ENCODE measurements around the gene PDCD11. TPM values are rescaled to one million over a fixed set of nuclear protein-coding genes. Genes with fewer than 3 reads are reported as not detected.
A peak's percentile ranks its signal among the peaks of the same experiment; 100 is the strongest.
"Not testable (repeated sequence)": the region's sequence is repeated elsewhere in the genome, so short reads cannot be mapped to it uniquely, and the experiment has no call there.

Gene PDCD11
- total RNA-seq, 2 donors from 2014 or later, result 10.7 to 23.0 TPM

DNA sequence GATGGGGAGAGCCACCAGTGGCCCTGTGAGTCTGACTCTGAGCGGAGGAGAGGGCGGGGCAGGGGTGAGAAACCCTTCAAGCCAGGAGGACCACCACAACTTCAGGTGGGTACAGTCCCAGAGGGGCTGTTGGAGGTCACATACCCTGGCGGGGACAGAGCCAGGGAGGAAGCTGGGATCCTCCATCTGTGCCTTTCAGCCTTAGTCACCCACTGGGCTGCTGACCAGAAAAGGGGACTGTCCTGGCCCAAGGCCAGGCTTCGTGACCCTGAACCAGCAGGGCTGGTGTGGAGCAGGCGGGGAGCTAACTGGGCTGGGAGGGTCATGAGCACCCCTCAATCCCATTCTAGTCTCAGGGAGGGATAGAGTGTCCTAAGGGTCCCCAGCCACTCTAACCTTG is 84.1 kb downstream of the PDCD11 start:
- no peaks in the 10 kb centered on the region for H3K36me3 ChIP-seq
- no peak for ATAC-seq (ENCODE audit: insufficient number of reproducible peaks, low FRiP score, low read depth)
- DNase-seq (ENCODE audit: low spot score), result no peak

GRCh38 chr10:103481974-103482531 is 85.6 kb downstream of the PDCD11 start:
- no peak for DNase-seq (ENCODE audit: low spot score)
- Histone ChIP-seq H3K36me3 (no peaks in the 10 kb centered on the region), H3K4me1 (ENCODE audit: control insufficient read depth in 1 of 2, low read depth in 2 of 2) (no peaks in the 10 kb centered on the region), H3K27me3 (replicated peaks; ENCODE audit: insufficient read depth) (no peaks in the 10 kb centered on the region), H3K27ac (no peak overlapping the region), H3K4me3 (no peak overlapping the region), H3K9me3 (no peaks in the 10 kb centered on the region)
- TF ChIP-seq, protein P1, sequence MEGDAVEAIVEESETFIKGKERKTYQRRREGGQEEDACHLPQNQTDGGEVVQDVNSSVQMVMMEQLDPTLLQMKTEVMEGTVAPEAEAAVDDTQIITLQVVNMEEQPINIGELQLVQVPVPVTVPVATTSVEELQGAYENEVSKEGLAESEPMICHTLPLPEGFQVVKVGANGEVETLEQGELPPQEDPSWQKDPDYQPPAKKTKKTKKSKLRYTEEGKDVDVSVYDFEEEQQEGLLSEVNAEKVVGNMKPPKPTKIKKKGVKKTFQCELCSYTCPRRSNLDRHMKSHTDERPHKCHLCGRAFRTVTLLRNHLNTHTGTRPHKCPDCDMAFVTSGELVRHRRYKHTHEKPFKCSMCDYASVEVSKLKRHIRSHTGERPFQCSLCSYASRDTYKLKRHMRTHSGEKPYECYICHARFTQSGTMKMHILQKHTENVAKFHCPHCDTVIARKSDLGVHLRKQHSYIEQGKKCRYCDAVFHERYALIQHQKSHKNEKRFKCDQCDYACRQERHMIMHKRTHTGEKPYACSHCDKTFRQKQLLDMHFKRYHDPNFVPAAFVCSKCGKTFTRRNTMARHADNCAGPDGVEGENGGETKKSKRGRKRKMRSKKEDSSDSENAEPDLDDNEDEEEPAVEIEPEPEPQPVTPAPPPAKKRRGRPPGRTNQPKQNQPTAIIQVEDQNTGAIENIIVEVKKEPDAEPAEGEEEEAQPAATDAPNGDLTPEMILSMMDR (IDR thresholded peaks at IDR 0.05), result peak; percentile 72
- no peak for ATAC-seq (ENCODE audit: insufficient number of reproducible peaks, low FRiP score, low read depth)

More for the DNA sequence above, 84.1 kb downstream of the PDCD11 start:
- H3K27me3 ChIP-seq (replicated peaks; ENCODE audit: insufficient read depth), result no peaks in the 10 kb centered on the region
- TF ChIP-seq, protein P1 (IDR thresholded peaks at IDR 0.05), result no peak
- H3K27ac ChIP-seq, result no peak overlapping the region
- H3K9me3 ChIP-seq, result no peaks in the 10 kb centered on the region
- H3K4me3 ChIP-seq, result no peak overlapping the region
- no peaks in the 10 kb centered on the region for H3K4me1 ChIP-seq (ENCODE audit: control insufficient read depth in 1 of 2, low read depth in 2 of 2)

DNA sequence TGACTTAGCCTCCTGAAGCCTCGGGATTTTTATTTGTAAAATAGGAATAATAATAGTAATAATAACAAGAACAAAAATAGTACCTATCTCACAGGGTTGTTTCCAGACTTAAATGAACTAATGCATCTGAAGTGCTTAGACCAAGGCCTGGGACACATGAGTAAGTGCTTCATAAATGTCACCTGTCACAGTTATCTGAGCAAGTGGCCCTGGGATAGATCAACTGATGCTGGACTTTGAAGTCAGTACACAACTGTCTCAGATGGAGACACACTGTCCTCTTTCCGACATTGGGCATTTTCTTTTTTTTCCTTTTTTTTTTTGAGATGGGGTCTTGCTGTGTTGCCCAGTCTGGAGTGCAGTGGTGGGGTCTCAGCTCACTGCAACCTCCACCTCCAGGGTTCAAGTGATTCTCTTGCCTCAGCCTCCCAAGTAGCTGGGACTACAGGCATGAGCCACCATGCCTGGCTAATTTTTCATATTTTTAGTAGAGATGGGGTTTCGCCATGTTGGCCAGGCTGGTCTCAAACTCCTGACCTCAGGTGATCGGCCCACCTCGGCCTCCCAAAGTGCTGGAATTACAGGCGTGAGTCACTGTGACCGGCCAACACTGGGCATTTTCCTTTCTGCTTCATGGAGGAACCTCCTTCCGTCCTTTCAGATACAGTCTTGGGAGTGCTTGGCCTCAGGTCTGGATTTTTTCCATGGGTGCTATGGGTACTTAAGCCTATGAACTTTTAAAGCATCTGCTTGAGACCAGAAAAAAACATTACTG is 90.4 kb downstream of the PDCD11 start:
- H3K27ac ChIP-seq, result not testable (repeated sequence)

DNA sequence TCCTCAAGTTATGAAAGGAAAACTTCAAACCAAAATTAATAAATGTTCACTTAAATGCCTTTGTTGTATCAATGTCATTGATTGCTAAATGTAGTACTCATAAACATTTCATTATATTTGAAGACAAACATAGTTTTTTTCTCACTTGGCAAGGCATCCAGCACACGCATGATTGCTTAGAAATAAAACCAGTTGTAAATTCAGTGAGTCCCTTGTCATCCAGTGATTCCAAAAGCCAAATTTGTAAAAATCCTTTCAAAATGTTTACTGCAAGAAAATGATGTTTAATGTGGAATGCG is 90.9 kb downstream of the PDCD11 start:
- DNase-seq (ENCODE audit: low spot score) (no peak), ATAC-seq (ENCODE audit: insufficient number of reproducible peaks, low FRiP score, low read depth) (no peak)
- H3K4me1 ChIP-seq (ENCODE audit: control insufficient read depth in 1 of 2, low read depth in 2 of 2), result no peaks in the 10 kb centered on the region
- no peaks in the 10 kb centered on the region for H3K27me3 ChIP-seq (replicated peaks; ENCODE audit: insufficient read depth)
- no peak overlapping the region for H3K4me3 ChIP-seq
- no peaks in the 10 kb centered on the region for H3K9me3 ChIP-seq
- no peaks in the 10 kb centered on the region for H3K36me3 ChIP-seq
- H3K27ac ChIP-seq, result no peak overlapping the region
- TF ChIP-seq, protein P1 (IDR thresholded peaks at IDR 0.05), result no peak

More for the DNA sequence above, 90.4 kb downstream of the PDCD11 start:
- DNase-seq (ENCODE audit: low spot score); H3K36me3 ChIP-seq; ATAC-seq (ENCODE audit: insufficient number of reproducible peaks, low FRiP score, low read depth); H3K4me1 ChIP-seq (ENCODE audit: control insufficient read depth in 1 of 2, low read depth in 2 of 2); H3K9me3 ChIP-seq; H3K27me3 ChIP-seq (replicated peaks; ENCODE audit: insufficient read depth); H3K4me3 ChIP-seq: not testable (repeated sequence)

- TF ChIP-seq, protein P1 (IDR thresholded peaks at IDR 0.05), result no peak
Observed at GRCh38 chr10:103490986-103491314, 94.5 kb downstream of the PDCD11 start.

More at GRCh38 chr10:103490986-103491314, 94.5 kb downstream of the PDCD11 start:
- H3K4me1 ChIP-seq (ENCODE audit: control insufficient read depth in 1 of 2, low read depth in 2 of 2), result peaks cover 5 to 18% of the 10 kb centered on the region in 2 donors
- ATAC-seq (ENCODE audit: insufficient number of reproducible peaks, low FRiP score, low read depth) (no peak), DNase-seq (ENCODE audit: low spot score) (no peak)
- no peak overlapping the region for H3K4me3 ChIP-seq
- no peaks in the 10 kb centered on the region for H3K9me3 ChIP-seq
- no peak overlapping the region for H3K27ac ChIP-seq
- no peaks in the 10 kb centered on the region for H3K36me3 ChIP-seq
- no peaks in the 10 kb centered on the region for H3K27me3 ChIP-seq (replicated peaks; ENCODE audit: insufficient read depth)

Data from thoracic aorta (tissue), 2 donors.